Uterus (tissue), 4 donors: ENCODE results near the gene EXOSC7. TPM values are rescaled to one million over a fixed set of nuclear protein-coding genes. Genes with fewer than 3 reads are reported as not detected.
"Not testable (repeated sequence)": the region's sequence is repeated elsewhere in the genome, so short reads cannot be mapped to it uniquely, and the experiment has no call there.

Experiments used
- DNase-seq, 2 donors: peaks; one replicate each; pipeline ENCODE4 v3.0.0-alpha.2; 2019 to 2020
- H3K27ac ChIP-seq, 2 donors: fragments of 200-600 bp; sonication (generic); 1 replicate in 1 of 2; 2 replicates in 1 of 2; pipeline ENCODE4 v1.5.1; 2016 to 2018
- H3K27me3 ChIP-seq, 2 donors: fragments of 200-600 bp; sonication (generic); one replicate each; pipeline ENCODE4 v1.5.1; 2018 to 2019; ENCODE audit warnings: control low read depth in 1 of 2
- H3K36me3 ChIP-seq, 2 donors: fragments of 200-600 bp; sonication (generic); one replicate each; pipeline ENCODE4 v1.5.1; 2019; ENCODE audit warnings: control low read depth in 1 of 2
- H3K4me1 ChIP-seq, 2 donors: fragments of 200-600 bp; sonication (generic); one replicate each; pipeline ENCODE4 v1.5.1; 2018 to 2019; ENCODE audit warnings: control low read depth in 1 of 2
- H3K4me3 ChIP-seq, 2 donors: fragments of 200-600 bp; sonication (generic); 1 replicate in 1 of 2; 2 replicates in 1 of 2; pipeline ENCODE4 v1.5.1; 2018 to 2019; ENCODE audit warnings: mild to moderate bottlenecking in 1 of 2
- H3K9me3 ChIP-seq, 2 donors: fragments of 200-600 bp; sonication (generic); one replicate each; pipeline ENCODE4 v1.5.1; 2019; ENCODE audit warnings: control low read depth in 1 of 2
- CTCF ChIP-seq, 4 experiments: fragments of 200-600 bp in 2 of 4; fragments of 450-650 bp in 2 of 4; sonication (generic) in 2 of 4; IDR thresholded peaks; one replicate each; pipeline ENCODE4 v1.5.1; 2016 to 2019; ENCODE audit warnings: antibody characterized with exemption in 4 of 4, mild to moderate bottlenecking in 2 of 4, moderate library complexity in 1 of 4
- POLR2A ChIP-seq, 2 donors: fragments of 450-650 bp; IDR thresholded peaks; one replicate each; pipeline ENCODE4 v1.6.1; 2016; ENCODE audit warnings: antibody characterized with exemption in 2 of 2, mild to moderate bottlenecking in 1 of 2, moderate library complexity in 1 of 2
- intact Hi-C: fragments of 100-400 bp; cut with DNase I; formaldehyde crosslinking; loops from one replicate; pipeline ENCODE4 v1.15.1; 2023; ENCODE audit warnings: low total_unique reads
- total RNA-seq, 4 donors: library from RNA; depleted of rRNA in 3 of 4; stranded (reverse); fragments of >200 nt in 3 of 4; gene quantifications; one replicate each; pipeline versions ENCODE4 v1.1.0 to v1.2.4, GENCODE V29; 2014 to 2023
- donor health status: DM: yes; HTN: yes; CAD: no.

EXOSC7 gene
- total RNA-seq, 4 donors from 2014 or later = 2.4 to 39.2 (median 30.0) TPM

GRCh38 chr3:45043728-45044299 lies 67.8 kb downstream of the EXOSC7 start:
- H3K4me1 ChIP-seq = no peaks in the 10 kb centered on the region
- intact Hi-C loops = loop anchor here (10.0 kb wide), 1 partner anchor 171 kb away; no protein-coding TSS in a partner anchor
- peak overlapping the region; percentile 51 to 72 for H3K27ac ChIP-seq
- TF ChIP-seq POLR2A (IDR thresholded peaks at IDR 0.05) (no peak), CTCF (IDR thresholded peaks at IDR 0.05) (peak; percentile 17 to 45 (median 28))
- peak in 1 of 2 donors; percentile 35 for DNase-seq
- no peaks in the 10 kb centered on the region for H3K9me3 ChIP-seq
- H3K4me3 ChIP-seq = no peak overlapping the region
- H3K36me3 ChIP-seq = no peaks in the 10 kb centered on the region
- H3K27me3 ChIP-seq = no peaks in the 10 kb centered on the region

GRCh38 chr3:45048244-45048643 lies 72.2 kb downstream of the EXOSC7 start:
- TF ChIP-seq POLR2A (IDR thresholded peaks at IDR 0.05) (no peak), CTCF (IDR thresholded peaks at IDR 0.05) (no peak)
- no peak overlapping the region for H3K27ac ChIP-seq
- H3K4me3 ChIP-seq = no peak overlapping the region
- no peak for DNase-seq
- H3K27me3 ChIP-seq = no peaks in the 10 kb centered on the region
- H3K4me1 ChIP-seq = no peaks in the 10 kb centered on the region
- no peaks in the 10 kb centered on the region for H3K36me3 ChIP-seq
- no peaks in the 10 kb centered on the region for H3K9me3 ChIP-seq
- intact Hi-C loops = loop anchor here (10.0 kb wide), 1 partner anchor 167 kb away; no protein-coding TSS in a partner anchor

GRCh38 chr3:45049807-45050206 lies 73.8 kb downstream of the EXOSC7 start:
- Histone ChIP-seq H3K27ac (no peak overlapping the region), H3K36me3 (no peaks in the 10 kb centered on the region), H3K27me3 (no peaks in the 10 kb centered on the region), H3K4me1 (no peaks in the 10 kb centered on the region), H3K4me3 (no peak overlapping the region), H3K9me3 (no peaks in the 10 kb centered on the region)
- DNase-seq = no peak
- TF ChIP-seq POLR2A (IDR thresholded peaks at IDR 0.05) = no peak
- TF ChIP-seq CTCF (IDR thresholded peaks at IDR 0.05) = no peak
- intact Hi-C loops = loop anchor here (10.0 kb wide), 1 partner anchor 165 kb away; no protein-coding TSS in a partner anchor

GRCh38 chr3:45051685-45052084 lies 75.6 kb downstream of the EXOSC7 start:
- Histone ChIP-seq H3K27ac (no peak overlapping the region), H3K4me1 (no peaks in the 10 kb centered on the region), H3K4me3 (no peak overlapping the region), H3K27me3 (no peaks in the 10 kb centered on the region), H3K9me3 (no peaks in the 10 kb centered on the region), H3K36me3 (no peaks in the 10 kb centered on the region)
- DNase-seq = no peak
- intact Hi-C loops = no loop called here
- TF ChIP-seq CTCF (IDR thresholded peaks at IDR 0.05) = no peak
- TF ChIP-seq POLR2A (IDR thresholded peaks at IDR 0.05) = no peak

GRCh38 chr3:45053805-45054195 lies 77.8 kb downstream of the EXOSC7 start:
- intact Hi-C loops, H3K4me3 ChIP-seq, H3K27me3 ChIP-seq, H3K27ac ChIP-seq, DNase-seq, H3K4me1 ChIP-seq, H3K9me3 ChIP-seq, H3K36me3 ChIP-seq: not testable (repeated sequence)
